BLaER1 (cell line): ENCODE data around the gene GEMIN7.
A peak's percentile ranks its signal among the peaks of the same experiment; 100 is the strongest.

Experiments
- H3K27ac ChIP-seq: shearing (Covaris generic); formaldehyde crosslinking; 2 replicates; pipeline ENCODE4 v1.8.1; 2022
- H3K27me3 ChIP-seq: shearing (Covaris generic); formaldehyde crosslinking; 2 replicates; pipeline ENCODE4 v1.8.1; 2022
- H3K36me3 ChIP-seq: shearing (Covaris generic); formaldehyde crosslinking; 2 replicates; pipeline ENCODE4 v1.8.1; 2022
- H3K4me1 ChIP-seq: shearing (Covaris generic); formaldehyde crosslinking; 2 replicates; pipeline ENCODE4 v1.8.1; 2022
- H3K4me2 ChIP-seq: shearing (Covaris generic); formaldehyde crosslinking; 2 replicates; pipeline ENCODE4 v1.8.1; 2022
- H3K4me3 ChIP-seq: shearing (Covaris generic); formaldehyde crosslinking; 2 replicates; pipeline ENCODE4 v1.8.1; 2022
- H3K9ac ChIP-seq: shearing (Covaris generic); formaldehyde crosslinking; 2 replicates; pipeline ENCODE4 v1.8.1; 2022
- H3K9me3 ChIP-seq: shearing (Covaris generic); formaldehyde crosslinking; 2 replicates; pipeline ENCODE4 v1.8.1; 2022
- H4K20me1 ChIP-seq: shearing (Covaris generic); formaldehyde crosslinking; 2 replicates; pipeline ENCODE4 v1.8.1; 2022
- Cebpa-rat ChIP-seq: shearing (Covaris generic); IDR thresholded peaks from 2 replicates; pipeline ENCODE4 v1.8.1; 2022

Gene GEMIN7

GRCh38 chr19:45071969-45072790 lies 6.9 kb upstream of the GEMIN7 start:
- Histone ChIP-seq H3K4me3 (no peak overlapping the region), H3K27ac (0 out of 2 replicates have a peak overlapping the region, but pooled peaks have one; percentile 4), H3K9ac (no peak overlapping the region), H3K4me2 (no peak overlapping the region), H3K4me1 (peaks cover 46% of the 10 kb centered on the region), H4K20me1 (peaks cover 72% of the 10 kb centered on the region), H3K27me3 (no peaks in the 10 kb centered on the region), H3K36me3 (peaks cover 73% of the 10 kb centered on the region), H3K9me3 (no peaks in the 10 kb centered on the region)
- TF ChIP-seq Cebpa-rat = no peak

DNA sequence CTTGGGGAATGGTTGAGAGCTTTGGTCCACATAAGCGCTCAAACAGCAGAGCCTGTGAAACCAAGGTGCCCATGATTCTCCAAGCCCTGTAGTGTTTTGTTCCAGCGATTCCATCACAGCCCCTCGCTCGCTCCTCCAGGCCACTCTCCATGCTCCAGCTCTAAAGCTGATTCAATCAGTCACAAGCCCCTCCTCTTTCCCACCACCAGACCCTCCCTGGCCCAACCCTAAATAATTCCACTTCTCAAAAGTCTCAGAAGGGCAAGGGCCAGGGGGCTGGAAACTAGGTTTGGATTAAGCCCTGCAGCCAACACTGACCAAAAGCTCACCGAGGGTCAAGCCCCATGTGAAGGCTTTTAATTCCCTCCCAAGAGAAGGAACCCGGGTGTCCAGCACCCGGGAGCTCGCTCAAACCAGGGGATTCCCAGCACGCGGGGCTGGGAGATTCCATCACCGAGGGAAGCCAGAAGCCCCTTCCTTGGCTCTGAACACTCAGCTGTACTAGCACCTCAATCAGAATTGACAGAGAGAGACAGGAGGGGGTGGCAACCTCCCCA lies 4.2 kb upstream of the GEMIN7 start:
- peak overlapping the region; percentile 97 for H3K4me2 ChIP-seq
- peak overlapping the region; percentile 72 for H3K27ac ChIP-seq
- H3K27me3 ChIP-seq = no peaks in the 10 kb centered on the region
- H4K20me1 ChIP-seq = peaks cover 55% of the 10 kb centered on the region
- peak overlapping the region; percentile 73 for H3K9ac ChIP-seq
- TF ChIP-seq Cebpa-rat = no peak
- H3K4me1 ChIP-seq = peaks cover 65% of the 10 kb centered on the region
- H3K36me3 ChIP-seq = peaks cover 50% of the 10 kb centered on the region
- peak overlapping the region; percentile 91 for H3K4me3 ChIP-seq
- no peaks in the 10 kb centered on the region for H3K9me3 ChIP-seq

DNA sequence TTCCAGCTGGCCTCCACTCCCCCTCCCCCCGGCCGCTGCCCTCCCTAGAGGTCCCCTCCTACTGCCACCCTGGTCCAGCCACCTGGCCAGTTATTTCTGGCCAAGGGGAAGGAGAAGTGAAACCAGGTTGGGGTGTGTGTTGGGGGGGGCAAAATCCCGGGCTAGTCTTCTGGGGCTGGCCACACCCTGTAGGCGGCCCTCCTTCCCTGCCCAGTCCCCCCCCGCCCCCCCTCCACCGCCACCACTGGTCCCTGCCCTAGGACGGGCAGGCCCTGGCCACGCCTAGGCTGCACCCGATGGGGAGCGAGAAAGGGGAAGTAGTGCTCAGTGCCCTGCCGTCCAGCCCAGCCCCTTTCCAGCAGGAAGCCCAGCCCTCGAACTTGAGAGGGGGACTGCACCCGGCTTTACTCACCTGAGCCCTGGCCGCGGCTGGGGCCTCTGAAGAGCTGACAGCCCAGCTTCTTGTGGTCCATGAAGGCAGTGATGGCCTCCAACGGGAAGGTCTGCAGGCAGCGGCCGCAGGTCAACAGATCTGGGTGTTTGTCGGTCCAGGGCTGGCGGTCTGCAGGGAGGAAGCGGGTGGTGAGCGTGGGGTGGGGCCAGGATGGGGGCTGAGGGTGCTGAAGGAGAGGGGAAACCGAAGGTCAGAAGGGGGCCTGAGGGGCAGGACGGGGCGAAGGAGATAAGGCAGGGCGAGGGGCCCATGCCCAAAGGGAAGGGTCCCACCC lies 3.6 kb upstream of the GEMIN7 start:
- Histone ChIP-seq H3K4me3 (peak overlapping the region; percentile 91), H3K9ac (peak overlapping the region; percentile 96), H3K27me3 (no peaks in the 10 kb centered on the region), H4K20me1 (peaks cover 55% of the 10 kb centered on the region), H3K9me3 (no peaks in the 10 kb centered on the region), H3K36me3 (peaks cover 44% of the 10 kb centered on the region), H3K4me2 (peak overlapping the region; percentile 98), H3K27ac (peak overlapping the region; percentile 96), H3K4me1 (peaks cover 68% of the 10 kb centered on the region)
- no peak for TF ChIP-seq Cebpa-rat

- Histone ChIP-seq H4K20me1 (peaks cover 55% of the 10 kb centered on the region), H3K27me3 (no peaks in the 10 kb centered on the region), H3K9me3 (no peaks in the 10 kb centered on the region), H3K27ac (peak within 1 kb of the TSS; percentile 96), H3K4me3 (peak within 1 kb of the TSS; percentile 91), H3K4me2 (peak within 1 kb of the TSS; percentile 98), H3K4me1 (peaks cover 69% of the 10 kb centered on the region), H3K9ac (peak within 1 kb of the TSS; percentile 96), H3K36me3 (peaks cover 38% of the 10 kb centered on the region)
- TF ChIP-seq Cebpa-rat = no peak
These were observed 2.8 kb upstream of the GEMIN7 start, which contains the start of gene ZNF296 for GRCh38 chr19:45076029-45076850. ZNF296 (minus strand) TSS chr19:45076478; CDS start chr19:45076373, 105 bp downstream.

GRCh38 chr19:45076851-45077730 lies 2.0 kb upstream of the GEMIN7 start:
- no peaks in the 10 kb centered on the region for H3K9me3 ChIP-seq
- H3K27ac ChIP-seq = peak overlapping the region; percentile 96
- peak overlapping the region; percentile 98 for H3K4me2 ChIP-seq
- peaks cover 77% of the 10 kb centered on the region for H3K4me1 ChIP-seq
- no peak for TF ChIP-seq Cebpa-rat
- H3K4me3 ChIP-seq = peak overlapping the region; percentile 91
- H3K27me3 ChIP-seq = no peaks in the 10 kb centered on the region
- H3K36me3 ChIP-seq = peaks cover 38% of the 10 kb centered on the region
- H4K20me1 ChIP-seq = peaks cover 55% of the 10 kb centered on the region
- peak overlapping the region; percentile 96 for H3K9ac ChIP-seq

- H3K4me3 ChIP-seq = peak overlapping the region; percentile 87
- no peak for TF ChIP-seq Cebpa-rat
- peaks cover 53% of the 10 kb centered on the region for H4K20me1 ChIP-seq
- peak overlapping the region; percentile 96 for H3K9ac ChIP-seq
- H3K27me3 ChIP-seq = no peaks in the 10 kb centered on the region
- H3K4me2 ChIP-seq = peak overlapping the region; percentile 98
- peaks cover 73% of the 10 kb centered on the region for H3K4me1 ChIP-seq
- H3K27ac ChIP-seq = peak overlapping the region; percentile 94
- H3K36me3 ChIP-seq = peaks cover 38% of the 10 kb centered on the region
- H3K9me3 ChIP-seq = no peaks in the 10 kb centered on the region
These were observed 534 bp upstream of the GEMIN7 start for GRCh38 chr19:45078390-45079062.

- Histone ChIP-seq H3K27ac (peak overlapping the region; percentile 94), H3K36me3 (peaks cover 36% of the 10 kb centered on the region), H3K9ac (peak overlapping the region; percentile 96), H3K4me1 (peaks cover 59% of the 10 kb centered on the region), H3K4me3 (peak overlapping the region; percentile 87), H3K9me3 (no peaks in the 10 kb centered on the region), H4K20me1 (peaks cover 47% of the 10 kb centered on the region), H3K4me2 (peak overlapping the region; percentile 98), H3K27me3 (no peaks in the 10 kb centered on the region)
- no peak for TF ChIP-seq Cebpa-rat
These were observed 881 bp downstream of the GEMIN7 start for GRCh38 chr19:45079911-45080370.

DNA sequence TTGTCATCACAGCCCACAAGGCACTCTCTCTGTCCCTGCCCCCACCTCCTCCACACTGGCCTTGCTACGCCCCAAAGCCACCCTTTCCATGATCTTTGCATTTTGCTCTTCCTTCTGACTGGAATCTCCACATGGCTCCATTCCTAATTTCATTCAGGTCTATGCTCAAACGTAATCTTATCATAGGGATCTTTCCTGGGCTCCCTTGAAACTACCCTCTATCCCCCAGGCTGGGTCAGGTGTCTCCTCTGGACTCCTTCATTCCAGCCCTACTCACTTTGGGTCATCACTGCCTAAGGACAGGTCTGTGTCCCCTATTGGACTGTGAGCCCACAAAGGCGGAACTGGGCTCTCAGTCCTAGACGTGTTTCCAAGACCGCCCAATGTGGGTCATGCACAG lies 3.1 kb downstream of the GEMIN7 start:
- 0 out of 2 replicates have a peak overlapping the region, but pooled peaks have one; percentile 98 for H3K4me2 ChIP-seq
- H3K27me3 ChIP-seq = no peaks in the 10 kb centered on the region
- peaks cover 50% of the 10 kb centered on the region for H3K36me3 ChIP-seq
- H3K9ac ChIP-seq = no peak overlapping the region
- no peak overlapping the region for H3K4me3 ChIP-seq
- peaks cover 62% of the 10 kb centered on the region for H4K20me1 ChIP-seq
- no peak overlapping the region for H3K27ac ChIP-seq
- H3K4me1 ChIP-seq = peaks cover 51% of the 10 kb centered on the region
- no peak for TF ChIP-seq Cebpa-rat
- H3K9me3 ChIP-seq = no peaks in the 10 kb centered on the region
